K562 (cell line): ENCODE measurements around the gene RARA. TPM values are rescaled to one million over a fixed set of nuclear protein-coding genes. Genes with fewer than 3 reads are reported as not detected.
A peak's percentile ranks its signal among the peaks of the same experiment; 100 is the strongest.

Source experiments
- EP300 ChIP-seq: IDR thresholded peaks from 2 replicates; pipeline ENCODE4 v1.6.1; 2012; ENCODE audit warnings: low read length, improper control_type of control experiment
- GABPB2 ChIP-seq: fragments of 250-450 bp; sonication (Bioruptor Pico); conservative IDR thresholded peaks from 2 replicates; pipeline ENCODE4 v1.5.1; 2021; ENCODE audit warnings: mild to moderate bottlenecking
- NCOR1 ChIP-seq: fragments of 450-650 bp; IDR thresholded peaks from 2 replicates; pipeline ENCODE4 v1.6.1; 2016; ENCODE audit warnings: mild to moderate bottlenecking, moderate library complexity
- NELFE ChIP-seq: IDR thresholded peaks from 2 replicates; pipeline ENCODE4 v1.6.1; 2011; ENCODE audit warnings: mild to moderate bottlenecking; ENCODE audit not compliant: insufficient read depth, insufficient read length
- NR0B1 ChIP-seq: fragments of 450-650 bp; IDR thresholded peaks from one replicate; pipeline ENCODE4 v1.6.1; 2018; ENCODE audit warnings: mild to moderate bottlenecking, moderate library complexity; ENCODE audit not compliant: partially characterized antibody
- PRDM10 ChIP-seq: fragments of 450-650 bp; IDR thresholded peaks from 2 replicates; pipeline ENCODE4 v1.6.1; 2018; ENCODE audit not compliant: partially characterized antibody
- SIRT6 ChIP-seq: IDR thresholded peaks from one replicate; pipeline ENCODE4 v1.6.1; 2012; ENCODE audit warnings: low read depth, mild to moderate bottlenecking, control low read depth, inconsistent platforms, low read length, moderate library complexity
- TAF1 ChIP-seq: IDR thresholded peaks from 2 replicates; pipeline ENCODE4 v1.6.1; 2011; ENCODE audit warnings: mild to moderate bottlenecking, low read length, moderate library complexity; ENCODE audit not compliant: insufficient read depth, control insufficient read depth, severe bottlenecking; ENCODE audit errors: extremely low read depth
- TEAD1 ChIP-seq, 2 experiments: fragments of 450-650 bp in 1 of 2; sonication (generic) in 1 of 2; formaldehyde crosslinking; IDR thresholded peaks; 2 replicates each; pipeline versions ENCODE4 v1.4.0 to v1.8.0; 2020 to 2022; ENCODE audit warnings: mild to moderate bottlenecking in 2 of 2, missing genetic modification reagents in 1 of 2
- ZNF197 ChIP-seq: fragments of 200-800 bp; sonication (Bioruptor generic); IDR thresholded peaks from 2 replicates; pipeline ENCODE4 v1.6.1; 2016; ENCODE audit warnings: low read depth, missing genetic modification characterization, missing compliant biosample characterization
- ZNF518B ChIP-seq: fragments of 250-450 bp; sonication (Bioruptor Pico); IDR thresholded peaks from 2 replicates; pipeline ENCODE4 v1.5.0; 2021; ENCODE audit warnings: mild to moderate bottlenecking, moderate library complexity
- ZNF592 ChIP-seq: fragments of 450-650 bp; IDR thresholded peaks from 2 replicates; pipeline ENCODE4 v1.6.1; 2017; ENCODE audit warnings: antibody characterized with exemption, mild to moderate bottlenecking
- ZSCAN32 ChIP-seq: fragments of 450-650 bp; formaldehyde crosslinking; IDR thresholded peaks from 2 replicates; pipeline ENCODE4 v1.4.0; 2020; ENCODE audit warnings: mild to moderate bottlenecking, moderate library complexity
- polyA plus RNA-seq, 8 experiments: library from polyadenylated mRNA; depleted of rRNA in 4 of 8; stranded (reverse) in 5 of 8; unstranded in 3 of 8; fragments of >200 nt; fragmentation: Nextera tagmentation in 2 of 8; fragmentation: Illumina TruSeq in 1 of 8; extraction: Ambion mirVana in 2 of 8; extraction: Trizol in 1 of 8; gene quantifications; 2 replicates each; pipeline versions ENCODE4 v1.2.1 to v1.2.3, GENCODE V29; 2011 to 2014; ENCODE audit warnings: inconsistent platforms in 1 of 8, missing spikeins in 1 of 8
- total RNA-seq, 7 experiments: library from RNA; depleted of rRNA in 6 of 7; stranded (reverse); fragments of >200 nt in 6 of 7; fragmentation: Illumina TruSeq in 2 of 7; extraction: Trizol in 2 of 7; gene quantifications; 2 replicates each; pipeline versions ENCODE4 v1.2.1 to v1.2.3, GENCODE V29; 2011 to 2021; ENCODE audit warnings: low replicate concordance in 1 of 7

The RARA gene
- total and polyA plus RNA-seq, 9 of the 15 experiments (the other 6 are each of a cell fraction or from before 2014, with no cell fraction given) = 0.10 to 28.0 (median 7.9) TPM

- TF ChIP-seq NR0B1 (no peak), GABPB2 (no peak), ZNF197 (CRISPR knock-in tag) (no peak), ZNF518B (no peak), TAF1 (peak; percentile 99), EP300 (peak; percentile 31; the same call in 1 of the 2 replicates), PRDM10 (peak; percentile 73), NELFE (no peak), TEAD1 (CRISPR knock-in tag; IDR thresholded peaks at IDR 0.05) (peak in 1 of 2 experiments; percentile 73; a peak in 1 of 4 replicates), SIRT6 (no peak), NCOR1 (no peak), ZNF592 (no peak), ZSCAN32 (CRISPR knock-in tag) (no peak)
These were observed 21.2 kb upstream of the RARA start, which contains the start of gene CDC6 (continued) for GRCh38 chr17:40287494-40288369.
